Activated T-helper 1 cell treated with anti-CD3 and anti-CD28 coated beads, Interleukin-12 subunit alpha, Interleukin-12 subunit beta, Interleukin-2, Interleukin-4 antibody, amounts not matched to agents 30 ng/mL and 10 ng/mL and 1 ng/mL, durations not matched to agents 14 hours and 24 hours and 36 hours (primary cell): ENCODE measurements around the gene C1orf174. TPM values are rescaled to one million over a fixed set of nuclear protein-coding genes. Genes with fewer than 3 reads are reported as not detected.

ENCODE experiments used
- DNase-seq: peaks from one replicate; pipeline ENCODE4 v3.0.0; 2021; ENCODE audit warnings: low spot score
- H3K27ac Mint-ChIP-seq: one replicate; pipeline ENCODE4 v1.8.0; 2021; ENCODE audit warnings: mild to moderate bottlenecking, mixed read lengths
- H3K27me3 Mint-ChIP-seq: one replicate; pipeline ENCODE4 v1.8.0; 2022; ENCODE audit warnings: mild to moderate bottlenecking, moderate library complexity, mixed read lengths; ENCODE audit not compliant: insufficient read depth
- H3K36me3 Mint-ChIP-seq: one replicate; pipeline ENCODE4 v1.8.0; 2021; ENCODE audit warnings: low read depth, mixed read lengths
- H3K4me1 Mint-ChIP-seq: one replicate; pipeline ENCODE4 v1.8.0; 2021; ENCODE audit warnings: low read depth, mixed read lengths
- H3K4me3 Mint-ChIP-seq: one replicate; pipeline ENCODE4 v1.8.0; 2021; ENCODE audit warnings: mild to moderate bottlenecking, moderate library complexity, mixed read lengths
- H3K9me3 Mint-ChIP-seq: one replicate; pipeline ENCODE4 v1.8.0; 2021; ENCODE audit warnings: mixed read lengths
- intact Hi-C: fragments of 100-400 bp; cut with micrococcal nuclease; formaldehyde crosslinking; loops from one replicate; pipeline ENCODE4 v1.15.1; 2024
- total RNA-seq: library from RNA; stranded (reverse); gene quantifications from 2 replicates; pipeline ENCODE4 v1.2.3, GENCODE V29; 2022

C1orf174 gene
- total RNA-seq, 1 donor from 2014 or later, result 45.1 TPM

DNA sequence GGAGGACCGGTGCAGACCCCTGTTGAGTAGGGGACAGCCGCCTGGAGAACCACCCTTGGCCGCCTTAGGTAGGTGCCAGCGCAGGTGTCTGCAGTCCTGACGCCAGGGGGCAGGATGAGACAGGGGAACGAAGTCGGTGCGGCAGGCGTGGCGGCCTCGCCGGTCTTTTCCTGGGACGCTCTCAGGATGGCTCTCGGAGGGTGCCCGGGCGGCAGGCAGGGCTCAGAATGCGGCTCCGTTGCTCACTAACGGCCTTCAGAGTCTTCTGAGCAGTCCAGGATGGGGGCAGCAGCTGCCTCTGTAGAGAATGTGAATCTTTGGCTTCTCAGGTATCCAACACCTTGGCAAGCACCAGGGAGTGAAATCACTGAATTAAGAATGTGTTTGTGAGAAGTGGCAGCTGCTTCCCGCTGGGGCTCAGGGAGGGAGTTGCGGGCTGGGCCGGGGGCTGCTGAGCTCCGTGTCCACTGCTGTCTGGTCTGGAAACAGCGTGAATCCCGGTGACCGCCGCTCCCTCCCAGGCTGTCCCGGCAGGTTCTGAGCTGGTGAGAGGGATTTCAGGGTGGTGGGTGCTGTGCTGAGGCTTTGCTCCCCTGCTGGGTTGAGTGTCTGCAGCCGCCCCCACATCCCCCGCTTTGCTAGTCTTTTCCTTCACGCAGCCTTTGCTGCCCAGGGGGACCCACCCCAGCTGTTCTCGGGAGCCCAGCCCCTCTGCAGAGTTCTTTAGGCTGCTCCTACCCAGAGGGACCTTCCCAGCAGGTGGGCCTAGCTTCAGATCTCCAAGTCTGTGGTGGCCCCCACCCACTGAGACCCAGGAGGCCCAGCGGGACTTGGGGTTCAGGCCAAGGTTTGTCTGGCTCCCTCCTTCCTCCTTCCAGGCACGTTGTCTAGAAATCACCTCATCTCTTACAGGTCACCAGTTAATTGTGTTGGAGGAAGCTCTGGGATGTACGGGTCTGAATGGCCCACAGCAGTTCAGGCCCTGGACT is 11.1 kb upstream of the C1orf174 start:
- Mint-ChIP-seq H3K9me3 (no peaks in the 10 kb centered on the region), H3K27me3 (no peaks in the 10 kb centered on the region), H3K36me3 (no peaks in the 10 kb centered on the region), H3K4me1 (no peaks in the 10 kb centered on the region), H3K27ac (no peak overlapping the region), H3K4me3 (no peak overlapping the region)
- DNase-seq, result peak; percentile 62
- intact Hi-C loops, result no loop called here

GRCh38 chr1:3910049-3910731 is 10.1 kb upstream of the C1orf174 start:
- no peak overlapping the region for H3K27ac Mint-ChIP-seq
- intact Hi-C loops, result no loop called here
- DNase-seq, result no peak

DNA sequence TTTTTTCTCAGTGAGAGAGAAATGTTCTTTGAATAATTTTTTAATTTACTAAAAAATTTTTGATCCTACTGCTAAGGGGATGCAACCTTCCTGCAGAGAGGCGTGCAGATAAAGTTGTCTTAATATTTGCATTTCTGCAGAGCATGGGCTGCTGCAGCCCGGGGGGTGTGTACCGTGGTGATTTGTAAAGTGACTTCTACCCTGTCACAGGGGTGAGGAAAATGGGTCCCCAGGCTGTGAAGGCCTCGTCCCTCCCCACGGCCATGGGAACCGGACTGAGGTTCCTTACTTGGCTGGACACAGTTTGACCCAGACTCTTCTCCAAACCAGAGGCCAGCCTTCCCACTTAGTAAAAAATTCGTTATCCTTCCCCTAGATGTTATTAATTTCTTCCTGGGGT is 9.5 kb upstream of the C1orf174 start:
- no peaks in the 10 kb centered on the region for H3K4me1 Mint-ChIP-seq
- H3K27me3 Mint-ChIP-seq, result no peaks in the 10 kb centered on the region
- no peak overlapping the region for H3K27ac Mint-ChIP-seq
- DNase-seq, result no peak
- no peaks in the 10 kb centered on the region for H3K36me3 Mint-ChIP-seq
- no peaks in the 10 kb centered on the region for H3K9me3 Mint-ChIP-seq
- intact Hi-C loops, result loop anchor here (10.0 kb wide), 2 partner anchors 1265 to 1365 kb away; no protein-coding TSS in a partner anchor
- no peak overlapping the region for H3K4me3 Mint-ChIP-seq

More at GRCh38 chr1:3910049-3910731, 10.1 kb upstream of the C1orf174 start:
- Mint-ChIP-seq H3K9me3 (no peaks in the 10 kb centered on the region), H3K4me3 (no peak overlapping the region), H3K27me3 (no peaks in the 10 kb centered on the region), H3K36me3 (no peaks in the 10 kb centered on the region), H3K4me1 (no peaks in the 10 kb centered on the region)

DNA sequence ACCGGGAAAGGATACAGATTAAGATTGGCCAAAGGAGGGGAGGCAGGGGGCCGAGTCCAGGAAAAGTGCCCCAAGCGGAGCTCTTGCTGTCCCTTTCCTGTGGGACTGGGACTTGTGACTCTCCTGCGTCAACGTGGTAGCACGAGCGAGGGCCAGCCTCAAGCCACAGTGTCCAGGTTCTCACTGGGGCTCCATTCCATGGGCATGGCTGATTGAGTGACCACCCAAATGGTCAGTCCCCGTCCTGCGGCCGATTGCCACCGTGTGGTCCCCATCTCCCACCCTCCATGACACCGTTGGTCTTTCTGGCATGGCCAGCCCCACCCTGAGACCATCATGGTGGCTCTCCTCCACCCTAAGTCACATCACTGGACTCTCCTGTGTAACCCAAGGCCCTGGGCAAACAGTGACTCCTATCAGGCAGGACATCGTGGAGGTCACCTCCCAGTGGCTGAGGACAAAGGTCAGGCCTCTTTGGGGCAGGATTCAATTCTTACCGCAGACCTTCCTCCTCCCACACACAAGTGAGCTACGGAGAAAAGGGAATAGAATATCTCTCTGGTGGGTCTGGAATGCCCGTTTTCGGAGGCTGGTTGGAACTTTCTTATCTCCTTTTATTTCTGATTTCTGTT is 8.9 kb upstream of the C1orf174 start:
- no peaks in the 10 kb centered on the region for H3K4me1 Mint-ChIP-seq
- no peak overlapping the region for H3K4me3 Mint-ChIP-seq
- intact Hi-C loops, result loop anchor here (10.0 kb wide), 2 partner anchors 1264 to 1364 kb away; no protein-coding TSS in a partner anchor
- no peaks in the 10 kb centered on the region for H3K27me3 Mint-ChIP-seq
- no peaks in the 10 kb centered on the region for H3K9me3 Mint-ChIP-seq
- DNase-seq, result no peak
- no peak overlapping the region for H3K27ac Mint-ChIP-seq
- H3K36me3 Mint-ChIP-seq, result no peaks in the 10 kb centered on the region

GRCh38 chr1:3907621-3908165 is 7.6 kb upstream of the C1orf174 start:
- H3K4me3 Mint-ChIP-seq, result no peak overlapping the region
- DNase-seq, result no peak
- H3K27ac Mint-ChIP-seq, result no peak overlapping the region
- peaks cover 13% of the 10 kb centered on the region for H3K4me1 Mint-ChIP-seq
- no peaks in the 10 kb centered on the region for H3K27me3 Mint-ChIP-seq
- intact Hi-C loops, result loop anchor here (10.0 kb wide), 2 partner anchors 1263 to 1363 kb away; no protein-coding TSS in a partner anchor
- H3K36me3 Mint-ChIP-seq, result no peaks in the 10 kb centered on the region
- no peaks in the 10 kb centered on the region for H3K9me3 Mint-ChIP-seq

- no peak for DNase-seq
- peaks cover 19% of the 10 kb centered on the region for H3K4me1 Mint-ChIP-seq
- H3K27me3 Mint-ChIP-seq, result no peaks in the 10 kb centered on the region
- H3K4me3 Mint-ChIP-seq, result no peak overlapping the region
- intact Hi-C loops, result loop anchor here (10.0 kb wide), 2 partner anchors 1262 to 1362 kb away; no protein-coding TSS in a partner anchor
- H3K9me3 Mint-ChIP-seq, result no peaks in the 10 kb centered on the region
- H3K36me3 Mint-ChIP-seq, result no peaks in the 10 kb centered on the region
- no peak overlapping the region for H3K27ac Mint-ChIP-seq
Observed at GRCh38 chr1:3907031-3907534, 7.0 kb upstream of the C1orf174 start.

GRCh38 chr1:3906672-3907020 is 6.6 kb upstream of the C1orf174 start:
- Mint-ChIP-seq H3K4me1 (peaks cover 21% of the 10 kb centered on the region), H3K27me3 (no peaks in the 10 kb centered on the region), H3K27ac (no peak overlapping the region), H3K9me3 (no peaks in the 10 kb centered on the region), H3K4me3 (no peak overlapping the region), H3K36me3 (no peaks in the 10 kb centered on the region)
- intact Hi-C loops, result loop anchor here (10.0 kb wide), 2 partner anchors 1262 to 1362 kb away; no protein-coding TSS in a partner anchor
- no peak for DNase-seq

DNA sequence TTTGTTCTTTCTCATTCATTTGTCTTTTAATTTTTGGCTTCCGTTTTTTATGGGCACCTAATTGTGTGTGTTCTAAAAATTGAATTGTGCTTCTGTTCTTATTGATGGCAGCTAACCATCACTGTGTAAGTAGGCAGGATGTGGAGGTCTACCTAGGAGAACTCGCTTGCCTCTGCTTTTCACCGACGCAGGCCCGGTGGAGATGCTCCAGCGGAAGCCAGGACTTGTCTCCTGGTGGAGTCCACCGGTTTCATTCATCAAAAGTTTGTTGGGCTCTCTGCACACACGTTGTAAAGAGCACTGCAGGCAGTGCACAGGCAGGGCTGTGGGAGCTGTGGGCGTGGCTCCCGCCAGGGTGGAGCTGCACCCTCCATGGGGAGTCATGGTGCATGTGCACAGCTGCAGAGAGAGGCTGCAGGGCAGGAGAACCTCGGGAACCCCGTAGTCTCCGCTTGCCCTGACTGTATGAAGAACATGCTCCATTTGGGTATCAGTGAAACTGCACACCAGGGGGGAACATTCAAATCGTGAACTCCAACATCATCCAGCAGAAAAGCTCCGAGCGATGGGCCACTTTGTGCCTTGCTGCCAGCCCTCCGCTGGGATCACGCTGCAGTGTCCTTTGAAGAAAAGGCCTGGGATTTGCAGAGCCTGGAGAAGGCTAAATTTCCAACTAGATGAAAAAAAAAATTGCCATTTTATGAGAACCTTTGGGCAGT is 6.0 kb upstream of the C1orf174 start:
- DNase-seq, result no peak
- Mint-ChIP-seq H3K4me3 (no peak overlapping the region), H3K27me3 (no peaks in the 10 kb centered on the region), H3K9me3 (no peaks in the 10 kb centered on the region), H3K36me3 (no peaks in the 10 kb centered on the region), H3K4me1 (peaks cover 21% of the 10 kb centered on the region), H3K27ac (no peak overlapping the region)
- intact Hi-C loops, result loop anchor here (10.0 kb wide), 2 partner anchors 1261 to 1361 kb away; no protein-coding TSS in a partner anchor

DNA sequence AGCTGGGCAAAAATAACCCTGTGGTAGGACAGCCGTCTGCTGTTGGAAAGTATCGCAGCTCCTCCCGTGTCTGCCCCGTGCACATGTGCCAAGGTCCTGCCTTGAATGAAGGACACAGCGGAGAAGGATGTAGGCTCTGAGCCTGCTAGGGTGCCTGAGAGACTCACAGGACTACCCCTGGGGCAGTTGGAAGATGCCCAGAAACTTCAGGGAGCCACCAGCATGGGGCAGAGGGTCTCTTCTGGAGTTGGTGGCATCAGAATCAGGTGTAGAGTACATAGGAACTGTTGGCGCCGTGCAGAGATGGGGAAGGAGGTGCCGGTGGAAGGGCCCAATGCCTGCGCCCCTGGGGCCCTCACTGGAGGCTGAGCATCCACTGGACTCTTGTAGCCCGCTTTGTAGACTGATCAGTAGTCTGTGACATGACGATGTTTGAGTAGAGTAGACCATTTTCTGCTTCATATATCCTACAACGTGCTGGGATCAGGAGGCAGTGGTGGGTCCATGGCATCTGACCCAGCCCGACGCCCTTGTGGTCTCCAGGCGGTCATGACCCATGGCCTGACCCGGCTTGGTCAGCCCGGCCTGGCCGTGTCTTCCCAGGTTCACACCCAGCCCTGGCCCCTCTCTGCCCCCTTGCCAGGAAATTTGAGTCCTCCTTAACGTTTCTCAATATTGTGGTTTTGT is 5.3 kb upstream of the C1orf174 start:
- Mint-ChIP-seq H3K27me3 (no peaks in the 10 kb centered on the region), H3K27ac (no peak overlapping the region), H3K36me3 (no peaks in the 10 kb centered on the region), H3K4me1 (peaks cover 21% of the 10 kb centered on the region), H3K4me3 (no peak overlapping the region), H3K9me3 (no peaks in the 10 kb centered on the region)
- intact Hi-C loops, result loop anchor here (10.0 kb wide), 2 partner anchors 1261 to 1361 kb away; no protein-coding TSS in a partner anchor
- no peak for DNase-seq

GRCh38 chr1:3904843-3905185 is 4.7 kb upstream of the C1orf174 start:
- Mint-ChIP-seq H3K27me3 (no peaks in the 10 kb centered on the region), H3K36me3 (no peaks in the 10 kb centered on the region), H3K4me3 (no peak overlapping the region), H3K27ac (no peak overlapping the region), H3K4me1 (peaks cover 21% of the 10 kb centered on the region), H3K9me3 (no peaks in the 10 kb centered on the region)
- no peak for DNase-seq
- intact Hi-C loops, result loop anchor here (5.0 to 10.0 kb wide), 4 partner anchors 373 to 1513 kb away; partner anchors contain the start of genes MORN1 and RER1

DNA sequence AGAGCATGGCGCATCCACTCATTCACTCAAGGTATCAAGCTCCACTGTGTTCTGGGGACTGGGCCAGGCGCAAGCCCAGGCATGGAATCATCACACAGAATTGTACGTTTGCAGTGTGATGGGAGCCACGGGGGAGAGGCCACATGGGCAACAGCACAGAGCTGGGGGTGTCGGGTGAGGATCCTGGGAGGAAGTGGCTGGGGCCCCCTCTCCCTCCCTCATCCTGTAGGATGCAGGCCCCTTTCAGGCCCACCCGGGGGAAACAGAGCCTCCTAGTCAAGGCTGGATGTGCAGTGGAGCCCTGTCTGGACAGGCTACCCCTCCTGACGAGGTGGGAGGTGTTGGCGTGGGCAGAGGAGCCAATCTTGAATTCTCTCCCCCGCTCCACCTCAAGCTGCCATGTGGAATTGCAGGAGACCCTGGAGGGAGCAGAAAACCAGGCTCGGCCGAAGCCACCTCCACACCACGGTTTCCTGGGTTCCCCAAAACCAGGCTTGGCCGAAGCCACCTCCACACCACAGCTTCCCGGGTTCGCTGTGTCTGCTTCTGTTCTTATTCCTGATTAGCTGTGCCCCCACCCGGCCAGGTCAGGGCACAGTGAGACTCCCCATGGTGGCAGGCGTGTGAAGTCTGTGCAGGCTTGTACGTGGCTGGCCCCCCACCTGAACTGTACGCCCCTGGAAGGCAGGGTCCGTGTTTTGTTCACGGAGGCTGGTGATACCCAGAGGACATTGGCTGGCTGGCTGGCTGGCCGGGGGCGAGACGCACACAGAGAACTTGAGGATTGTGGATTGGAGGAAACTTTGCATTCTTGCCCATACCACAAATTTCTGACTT is 4.2 kb upstream of the C1orf174 start:
- H3K4me1 Mint-ChIP-seq, result peaks cover 21% of the 10 kb centered on the region
- intact Hi-C loops, result loop anchor here (5.0 to 10.0 kb wide), 4 partner anchors 372 to 1512 kb away; partner anchors contain the start of genes MORN1 and RER1
- H3K27ac Mint-ChIP-seq, result no peak overlapping the region
- no peaks in the 10 kb centered on the region for H3K9me3 Mint-ChIP-seq
- no peak for DNase-seq
- H3K27me3 Mint-ChIP-seq, result no peaks in the 10 kb centered on the region
- H3K4me3 Mint-ChIP-seq, result no peak overlapping the region
- H3K36me3 Mint-ChIP-seq, result no peaks in the 10 kb centered on the region
